Measurements from ENCODE around the gene STAB2. TPM values are rescaled to one million over a fixed set of nuclear protein-coding genes. Genes with fewer than 3 reads are reported as not detected.

Gene STAB2
- total RNA-seq, 2 experiments from 2014 or later, result not detected

- H3K27ac ChIP-seq (ENCODE audit: low read depth, low read length, poor library complexity, severe bottlenecking), result no peak overlapping the region
- H3K9me3 ChIP-seq (ENCODE audit: low read length), result no peaks in the 10 kb centered on the region
- DNase-seq (ENCODE audit: low spot score), result no peak
- TF ChIP-seq EZH2phosphoT487 (IDR thresholded peaks at IDR 0.05; ENCODE audit: borderline replicate concordance, low read depth, low read length), result no peak
- intact Hi-C loops (cut with micrococcal nuclease; ENCODE audit: unreplicated experiment), result no loop called here
- no peaks in the 10 kb centered on the region for H3K9me2 ChIP-seq (ENCODE audit: insufficient read depth, low read length)
- no peaks in the 10 kb centered on the region for H3K36me3 ChIP-seq (ENCODE audit: insufficient read depth, low read length)
- H4K20me1 ChIP-seq (ENCODE audit: insufficient read depth, low read length), result no peaks in the 10 kb centered on the region
- no peak overlapping the region for H3K4me2 ChIP-seq (ENCODE audit: low read length)
- no peaks in the 10 kb centered on the region for H3K4me1 ChIP-seq (ENCODE audit: insufficient read depth, low read length, poor library complexity, severe bottlenecking)
- CTCF ChIA-PET (ENCODE audit: unreplicated experiment), result no interaction called here
- no peak overlapping the region for H3K4me3 ChIP-seq (ENCODE audit: low read depth, low read length, poor library complexity, severe bottlenecking)
- no TSS peak for BruUV-seq (replicated peaks)
- no peak overlapping the region for H2AFZ ChIP-seq (ENCODE audit: low read length)
- POLR2A ChIA-PET, result interaction anchor here (0.6 kb wide), 1 partner anchor 29 kb away, joined by 3 read pairs; no protein-coding TSS in a partner anchor
- no peaks in the 10 kb centered on the region for H3K79me2 ChIP-seq (ENCODE audit: insufficient read depth, low read depth, low read length)
These were observed 40.2 kb downstream of the STAB2 start for GRCh38 chr12:103627189-103627855.

GRCh38 chr12:103632554-103633216, 45.6 kb downstream of the STAB2 start:
- H4K20me1 ChIP-seq (ENCODE audit: insufficient read depth, low read length), result no peaks in the 10 kb centered on the region
- BruUV-seq (replicated peaks), result no TSS peak
- no peaks in the 10 kb centered on the region for H3K79me2 ChIP-seq (ENCODE audit: insufficient read depth, low read depth, low read length)
- H3K4me3 ChIP-seq (ENCODE audit: low read depth, low read length, poor library complexity, severe bottlenecking), result no peak overlapping the region
- no peaks in the 10 kb centered on the region for H3K4me1 ChIP-seq (ENCODE audit: insufficient read depth, low read length, poor library complexity, severe bottlenecking)
- no peak overlapping the region for H2AFZ ChIP-seq (ENCODE audit: low read length)
- ChIA-PET CTCF (ENCODE audit: unreplicated experiment) (interaction anchor here (0.9 kb wide), 1 partner anchor 9 kb away, joined by 3 read pairs; no protein-coding TSS in a partner anchor), POLR2A (no interaction called here)
- no peaks in the 10 kb centered on the region for H3K36me3 ChIP-seq (ENCODE audit: insufficient read depth, low read length)
- no peaks in the 10 kb centered on the region for H3K9me2 ChIP-seq (ENCODE audit: insufficient read depth, low read length)
- DNase-seq (ENCODE audit: low spot score), result peak; percentile 70
- H3K4me2 ChIP-seq (ENCODE audit: low read length), result no peak overlapping the region
- intact Hi-C loops (cut with micrococcal nuclease; ENCODE audit: unreplicated experiment), result no loop called here
- no peak overlapping the region for H3K27ac ChIP-seq (ENCODE audit: low read depth, low read length, poor library complexity, severe bottlenecking)
- H3K9me3 ChIP-seq (ENCODE audit: low read length), result no peaks in the 10 kb centered on the region
- TF ChIP-seq EZH2phosphoT487 (IDR thresholded peaks at IDR 0.05; ENCODE audit: borderline replicate concordance, low read depth, low read length) (no peak), CTCF (conservative IDR thresholded peaks at IDR 0.05; ENCODE audit: low read length) (peak; percentile 99)

GRCh38 chr12:103634732-103635131, 47.7 kb downstream of the STAB2 start:
- TF ChIP-seq EZH2phosphoT487 (IDR thresholded peaks at IDR 0.05; ENCODE audit: borderline replicate concordance, low read depth, low read length), result no peak
- no peak for TF ChIP-seq CTCF (conservative IDR thresholded peaks at IDR 0.05; ENCODE audit: low read length)
- CTCF ChIA-PET (ENCODE audit: unreplicated experiment), result no interaction called here

More at GRCh38 chr12:103634732-103635131, 47.7 kb downstream of the STAB2 start:
- H3K4me3 ChIP-seq (ENCODE audit: low read depth, low read length, poor library complexity, severe bottlenecking), result no peak overlapping the region
- H3K9me2 ChIP-seq (ENCODE audit: insufficient read depth, low read length), result no peaks in the 10 kb centered on the region
- no peaks in the 10 kb centered on the region for H3K9me3 ChIP-seq (ENCODE audit: low read length)
- H3K4me2 ChIP-seq (ENCODE audit: low read length), result no peak overlapping the region
- no peaks in the 10 kb centered on the region for H4K20me1 ChIP-seq (ENCODE audit: insufficient read depth, low read length)
- no peak overlapping the region for H3K27ac ChIP-seq (ENCODE audit: low read depth, low read length, poor library complexity, severe bottlenecking)
- H3K36me3 ChIP-seq (ENCODE audit: insufficient read depth, low read length), result no peaks in the 10 kb centered on the region
- H2AFZ ChIP-seq (ENCODE audit: low read length), result no peak overlapping the region
- DNase-seq (ENCODE audit: low spot score), result no peak
- POLR2A ChIA-PET, result no interaction called here
- BruUV-seq (replicated peaks), result no TSS peak
- no peaks in the 10 kb centered on the region for H3K4me1 ChIP-seq (ENCODE audit: insufficient read depth, low read length, poor library complexity, severe bottlenecking)
- intact Hi-C loops (cut with micrococcal nuclease; ENCODE audit: unreplicated experiment), result no loop called here
- H3K79me2 ChIP-seq (ENCODE audit: insufficient read depth, low read depth, low read length), result no peaks in the 10 kb centered on the region
